ENCODE results near the gene GAGE1.
"Not testable (repeated sequence)": the region's sequence is repeated elsewhere in the genome, so short reads cannot be mapped to it uniquely, and the experiment has no call there.

The GAGE1 gene, protein sequence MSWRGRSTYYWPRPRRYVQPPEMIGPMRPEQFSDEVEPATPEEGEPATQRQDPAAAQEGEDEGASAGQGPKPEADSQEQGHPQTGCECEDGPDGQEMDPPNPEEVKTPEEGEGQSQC

DNA sequence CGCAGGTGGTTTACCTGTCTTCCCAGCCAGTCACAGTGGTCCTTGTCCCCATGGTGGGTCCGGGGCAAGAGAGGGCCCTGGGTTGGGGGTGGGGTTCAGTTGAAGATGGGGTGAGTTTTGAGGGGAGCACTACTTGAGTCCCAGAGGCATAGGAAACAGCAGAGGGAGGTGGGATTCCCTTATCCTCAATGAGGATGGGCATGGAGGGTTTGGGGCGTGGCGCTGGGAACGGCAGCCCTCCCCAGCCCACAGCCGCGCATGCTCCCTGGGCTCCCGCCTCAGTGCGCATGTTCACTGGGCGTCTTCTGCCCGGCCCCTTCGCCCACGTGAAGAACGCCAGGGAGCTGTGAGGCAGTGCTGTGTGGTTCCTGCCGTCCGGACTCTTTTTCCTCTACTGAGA is at the start of gene GAGE1:
TSS of gene GAGE1 (plus strand) at position 301 of the 400 bp plus-strand sequence. CDS start 1,155 bp downstream, outside the sequence.
- not testable (repeated sequence) for DNase-seq

DNA sequence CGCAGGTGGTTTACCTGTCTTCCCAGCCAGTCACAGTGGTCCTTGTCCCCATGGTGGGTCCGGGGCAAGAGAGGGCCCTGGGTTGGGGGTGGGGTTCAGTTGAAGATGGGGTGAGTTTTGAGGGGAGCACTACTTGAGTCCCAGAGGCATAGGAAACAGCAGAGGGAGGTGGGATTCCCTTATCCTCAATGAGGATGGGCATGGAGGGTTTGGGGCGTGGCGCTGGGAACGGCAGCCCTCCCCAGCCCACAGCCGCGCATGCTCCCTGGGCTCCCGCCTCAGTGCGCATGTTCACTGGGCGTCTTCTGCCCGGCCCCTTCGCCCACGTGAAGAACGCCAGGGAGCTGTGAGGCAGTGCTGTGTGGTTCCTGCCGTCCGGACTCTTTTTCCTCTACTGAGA is 47.8 kb upstream of the GAGE1 start, which contains the start of gene GAGE12E:
TSS of gene GAGE12E (plus strand) at position 301 of the 400 bp plus-strand sequence. CDS start 1,155 bp downstream, outside the sequence.
- not testable (repeated sequence) for DNase-seq

DNA sequence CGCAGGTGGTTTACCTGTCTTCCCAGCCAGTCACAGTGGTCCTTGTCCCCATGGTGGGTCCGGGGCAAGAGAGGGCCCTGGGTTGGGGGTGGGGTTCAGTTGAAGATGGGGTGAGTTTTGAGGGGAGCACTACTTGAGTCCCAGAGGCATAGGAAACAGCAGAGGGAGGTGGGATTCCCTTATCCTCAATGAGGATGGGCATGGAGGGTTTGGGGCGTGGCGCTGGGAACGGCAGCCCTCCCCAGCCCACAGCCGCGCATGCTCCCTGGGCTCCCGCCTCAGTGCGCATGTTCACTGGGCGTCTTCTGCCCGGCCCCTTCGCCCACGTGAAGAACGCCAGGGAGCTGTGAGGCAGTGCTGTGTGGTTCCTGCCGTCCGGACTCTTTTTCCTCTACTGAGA is 38.3 kb upstream of the GAGE1 start, which contains the start of gene GAGE12F:
TSS of gene GAGE12F (plus strand) at position 301 of the 400 bp plus-strand sequence. CDS start 1,155 bp downstream, outside the sequence.
- not testable (repeated sequence) for DNase-seq

DNA sequence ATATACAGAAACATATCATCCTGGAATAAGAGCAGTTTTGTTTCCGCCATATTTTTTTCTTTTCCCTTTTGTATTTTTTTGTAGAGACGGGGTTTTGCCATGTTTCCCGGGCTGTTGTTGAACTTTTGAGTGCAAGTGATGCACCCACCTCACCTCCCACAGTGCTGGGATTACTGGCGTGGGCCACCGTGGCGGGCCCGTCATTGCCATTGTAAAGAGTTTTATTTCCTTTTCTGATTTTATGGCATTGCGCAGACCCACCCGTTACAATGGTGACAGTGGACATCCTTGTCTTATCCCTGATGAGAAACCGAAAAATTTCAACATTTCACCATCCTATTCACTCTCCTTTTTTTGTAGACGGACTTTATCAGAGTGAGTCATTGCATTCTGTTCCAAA is 30.1 kb upstream of the GAGE1 start:
- DNase-seq = not testable (repeated sequence)

DNA sequence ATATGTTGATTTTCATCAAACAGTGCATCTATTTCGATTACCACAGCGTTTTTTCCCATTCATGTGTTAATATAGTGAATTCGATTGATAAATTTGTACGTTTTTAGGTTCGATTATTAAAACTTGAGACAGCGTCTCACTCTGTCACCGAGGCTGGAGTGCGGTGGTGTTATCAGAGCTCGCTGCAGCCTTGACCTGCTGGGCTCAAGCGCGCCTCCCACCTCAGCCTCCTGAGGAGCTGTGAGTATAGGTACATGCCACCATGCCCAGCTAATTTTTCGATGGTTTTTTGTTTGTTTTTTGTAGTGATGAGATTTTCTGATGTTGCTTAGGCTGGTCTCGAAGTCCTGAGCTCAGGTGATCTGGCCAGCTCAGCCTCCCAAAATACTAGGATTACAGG is 29.7 kb upstream of the GAGE1 start:
- not testable (repeated sequence) for DNase-seq

DNA sequence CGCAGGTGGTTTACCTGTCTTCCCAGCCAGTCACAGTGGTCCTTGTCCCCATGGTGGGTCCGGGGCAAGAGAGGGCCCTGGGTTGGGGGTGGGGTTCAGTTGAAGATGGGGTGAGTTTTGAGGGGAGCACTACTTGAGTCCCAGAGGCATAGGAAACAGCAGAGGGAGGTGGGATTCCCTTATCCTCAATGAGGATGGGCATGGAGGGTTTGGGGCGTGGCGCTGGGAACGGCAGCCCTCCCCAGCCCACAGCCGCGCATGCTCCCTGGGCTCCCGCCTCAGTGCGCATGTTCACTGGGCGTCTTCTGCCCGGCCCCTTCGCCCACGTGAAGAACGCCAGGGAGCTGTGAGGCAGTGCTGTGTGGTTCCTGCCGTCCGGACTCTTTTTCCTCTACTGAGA is 28.7 kb upstream of the GAGE1 start, which contains the start of gene GAGE12G:
TSS of gene GAGE12G (plus strand) at position 301 of the 400 bp plus-strand sequence. CDS start 1,155 bp downstream, outside the sequence.
- not testable (repeated sequence) for DNase-seq

DNA sequence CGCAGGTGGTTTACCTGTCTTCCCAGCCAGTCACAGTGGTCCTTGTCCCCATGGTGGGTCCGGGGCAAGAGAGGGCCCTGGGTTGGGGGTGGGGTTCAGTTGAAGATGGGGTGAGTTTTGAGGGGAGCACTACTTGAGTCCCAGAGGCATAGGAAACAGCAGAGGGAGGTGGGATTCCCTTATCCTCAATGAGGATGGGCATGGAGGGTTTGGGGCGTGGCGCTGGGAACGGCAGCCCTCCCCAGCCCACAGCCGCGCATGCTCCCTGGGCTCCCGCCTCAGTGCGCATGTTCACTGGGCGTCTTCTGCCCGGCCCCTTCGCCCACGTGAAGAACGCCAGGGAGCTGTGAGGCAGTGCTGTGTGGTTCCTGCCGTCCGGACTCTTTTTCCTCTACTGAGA is 19.2 kb upstream of the GAGE1 start, which contains the start of gene GAGE12H:
TSS of gene GAGE12H (plus strand) at position 301 of the 400 bp plus-strand sequence. CDS start 1,155 bp downstream, outside the sequence.
- DNase-seq = not testable (repeated sequence)

DNA sequence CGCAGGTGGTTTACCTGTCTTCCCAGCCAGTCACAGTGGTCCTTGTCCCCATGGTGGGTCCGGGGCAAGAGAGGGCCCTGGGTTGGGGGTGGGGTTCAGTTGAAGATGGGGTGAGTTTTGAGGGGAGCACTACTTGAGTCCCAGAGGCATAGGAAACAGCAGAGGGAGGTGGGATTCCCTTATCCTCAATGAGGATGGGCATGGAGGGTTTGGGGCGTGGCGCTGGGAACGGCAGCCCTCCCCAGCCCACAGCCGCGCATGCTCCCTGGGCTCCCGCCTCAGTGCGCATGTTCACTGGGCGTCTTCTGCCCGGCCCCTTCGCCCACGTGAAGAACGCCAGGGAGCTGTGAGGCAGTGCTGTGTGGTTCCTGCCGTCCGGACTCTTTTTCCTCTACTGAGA is 9.6 kb upstream of the GAGE1 start, which contains the start of gene GAGE2A:
TSS of gene GAGE2A (plus strand) at position 301 of the 400 bp plus-strand sequence. CDS start 1,155 bp downstream, outside the sequence.
- not testable (repeated sequence) for DNase-seq

DNA sequence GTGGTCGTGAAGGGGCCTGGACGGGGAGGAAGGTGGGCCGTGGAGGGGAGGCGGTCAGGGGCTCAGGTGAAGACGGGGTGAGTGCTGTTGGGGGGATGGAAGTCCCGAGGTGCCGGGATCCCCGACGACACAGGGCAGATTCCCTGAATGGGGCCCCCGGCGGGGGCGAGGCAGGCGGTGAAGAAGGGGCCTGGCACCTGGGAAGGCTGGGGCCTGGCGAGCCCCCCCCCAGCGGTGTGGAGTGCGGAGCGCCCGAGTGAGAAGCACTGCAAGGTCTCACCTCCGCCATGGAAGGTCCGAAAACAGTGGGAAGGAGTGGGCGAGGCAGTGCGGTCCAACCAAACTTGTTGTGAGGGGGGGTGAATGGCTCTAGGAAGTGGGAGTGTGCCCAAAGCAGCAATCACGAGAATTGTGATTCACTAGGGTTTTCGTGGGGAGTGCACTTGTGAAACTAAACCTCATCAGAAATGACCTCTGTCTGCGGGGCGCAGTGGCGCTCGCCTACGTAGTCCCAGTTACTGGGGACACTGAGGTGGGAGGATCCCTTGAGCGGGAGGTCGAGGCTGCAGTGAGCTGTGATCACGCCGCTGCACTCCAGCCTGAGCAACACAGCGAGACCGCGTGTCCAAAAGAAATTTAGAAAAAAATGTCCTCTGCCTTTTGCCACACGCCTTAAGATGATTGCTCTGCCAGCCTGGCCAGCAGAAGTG is 8.9 kb upstream of the GAGE1 start:
- not testable (repeated sequence) for DNase-seq

DNA sequence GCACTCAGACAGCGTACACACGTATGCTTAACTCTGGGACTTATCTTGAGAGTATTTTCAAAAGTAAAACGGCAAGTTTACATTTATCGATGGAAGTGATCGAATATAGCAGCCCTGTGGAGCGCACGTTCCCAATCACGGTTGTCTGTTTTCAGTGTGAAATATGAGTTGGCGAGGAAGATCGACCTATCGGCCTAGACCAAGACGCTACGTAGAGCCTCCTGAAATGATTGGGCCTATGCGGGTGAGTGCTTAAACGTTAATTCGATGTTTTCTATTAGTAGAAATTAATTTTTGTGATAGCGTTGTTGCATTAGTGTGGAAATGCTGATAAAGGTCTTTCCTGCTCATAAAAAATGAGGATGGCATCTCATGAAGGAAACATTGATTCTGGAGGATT is 8.3 kb upstream of the GAGE1 start:
- DNase-seq = not testable (repeated sequence)

DNA sequence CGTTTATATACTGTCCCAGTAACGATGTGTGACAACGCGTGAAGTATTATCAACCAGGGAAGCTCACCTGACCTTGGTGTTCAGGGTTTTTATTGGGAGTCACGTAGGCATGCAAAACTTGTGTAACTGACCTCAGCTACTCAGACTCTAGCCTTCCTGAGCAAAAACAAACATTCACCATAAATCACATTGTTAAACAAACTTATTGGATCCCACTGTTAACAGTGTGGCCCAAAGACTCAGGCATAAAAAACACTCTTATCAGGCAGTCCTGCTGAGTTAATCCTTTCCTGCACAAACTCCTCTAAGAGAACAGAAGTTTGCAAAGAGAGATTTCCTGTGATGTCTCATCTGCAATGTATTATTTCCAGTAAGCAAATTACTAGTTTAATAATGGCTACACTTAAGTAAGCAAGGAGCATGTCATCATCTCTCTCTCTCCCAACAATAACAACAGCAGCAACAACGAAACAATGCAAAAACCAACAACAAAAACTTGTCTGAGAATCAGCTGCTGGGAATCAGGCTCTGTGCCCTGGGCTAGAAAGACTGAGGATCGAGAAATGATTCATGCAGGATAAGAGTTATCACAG is 12.0 kb downstream of the GAGE1 start:
- no peak for DNase-seq

DNA sequence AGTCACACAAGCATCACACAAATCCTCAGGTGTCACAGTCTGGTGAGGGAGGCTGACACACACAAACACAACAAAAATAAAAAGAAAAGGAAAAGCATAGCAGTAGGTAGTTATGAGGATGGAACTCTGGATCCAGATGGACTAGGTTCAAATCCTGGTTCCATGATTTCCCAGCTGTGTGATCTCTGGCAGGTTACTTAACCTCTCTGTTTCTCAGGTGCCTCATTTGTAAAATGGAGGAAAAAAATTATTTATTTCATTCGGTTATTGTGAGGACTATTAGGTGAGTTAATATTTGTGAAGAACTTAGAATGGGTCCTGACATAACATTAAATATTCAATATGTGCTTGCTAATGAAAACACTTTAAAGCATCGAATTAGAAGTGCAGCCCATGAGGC is 19.8 kb downstream of the GAGE1 start:
- DNase-seq = no peak

DNA sequence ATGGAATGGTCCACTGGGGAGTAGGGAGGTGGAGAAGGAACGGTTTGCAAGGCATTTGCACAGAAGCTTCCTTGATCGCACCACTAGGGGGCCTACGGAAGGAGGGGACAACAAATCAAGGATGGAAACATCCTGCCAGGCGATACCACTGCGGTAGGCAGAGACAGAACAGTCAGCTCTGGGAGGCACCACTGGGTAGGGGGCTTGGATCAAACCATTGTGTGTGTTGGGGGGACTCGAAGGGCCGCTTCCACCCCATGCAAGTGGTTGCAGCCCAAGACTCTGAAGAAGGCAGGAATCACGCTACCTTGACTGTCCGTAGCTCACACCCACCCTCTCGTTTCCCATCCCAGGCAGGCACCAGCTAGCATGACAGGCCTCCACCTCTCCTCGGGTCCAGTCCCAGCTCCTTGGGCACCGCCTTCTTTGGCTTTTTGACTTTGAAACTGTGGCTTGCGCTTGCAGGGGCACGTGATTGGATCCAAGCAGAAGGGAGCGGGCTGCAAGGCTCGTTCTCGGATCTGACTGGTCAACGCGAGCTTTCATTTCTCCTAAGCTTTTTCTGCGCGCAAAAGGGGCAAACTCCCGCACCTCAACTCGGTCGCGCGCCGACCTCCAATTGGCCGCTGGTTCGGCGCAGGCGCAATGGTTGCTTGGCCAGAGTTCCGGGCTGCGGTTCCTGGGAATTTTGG is 28.4 kb downstream of the GAGE1 start:
- DNase-seq = no peak

DNA sequence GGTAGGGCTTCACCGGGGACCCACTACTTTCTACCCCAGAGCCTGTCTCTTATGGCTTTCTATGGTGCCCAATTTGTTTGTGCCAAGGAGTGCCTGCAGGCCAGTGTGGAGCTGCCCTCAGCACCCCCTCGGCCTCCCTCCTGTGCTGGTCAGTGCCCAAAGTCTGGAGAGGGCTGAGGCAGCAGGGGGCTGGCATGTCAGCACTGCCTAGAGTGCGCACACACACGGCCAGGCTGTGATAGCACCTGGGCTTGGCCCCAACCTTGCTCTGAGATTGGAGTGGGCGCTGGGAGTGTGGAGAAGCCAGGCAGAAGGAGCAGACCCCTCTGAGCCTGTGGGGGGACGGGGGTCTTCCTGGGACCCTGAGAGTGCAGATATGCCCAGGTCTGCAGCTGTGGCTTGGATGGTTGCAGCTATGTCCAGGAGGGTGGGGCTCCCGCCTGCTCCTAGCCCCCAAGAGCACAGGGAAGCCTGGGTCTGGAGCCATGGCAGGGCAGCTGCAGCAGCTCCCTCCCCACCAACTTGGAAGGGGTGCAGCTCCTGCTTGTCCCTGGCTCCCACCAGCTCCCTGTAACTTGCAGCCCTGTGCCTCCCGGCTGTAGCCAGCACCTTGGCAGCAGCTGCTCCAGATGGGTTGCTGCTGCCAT is 46.3 kb downstream of the GAGE1 start:
- DNase-seq = no peak

DNA sequence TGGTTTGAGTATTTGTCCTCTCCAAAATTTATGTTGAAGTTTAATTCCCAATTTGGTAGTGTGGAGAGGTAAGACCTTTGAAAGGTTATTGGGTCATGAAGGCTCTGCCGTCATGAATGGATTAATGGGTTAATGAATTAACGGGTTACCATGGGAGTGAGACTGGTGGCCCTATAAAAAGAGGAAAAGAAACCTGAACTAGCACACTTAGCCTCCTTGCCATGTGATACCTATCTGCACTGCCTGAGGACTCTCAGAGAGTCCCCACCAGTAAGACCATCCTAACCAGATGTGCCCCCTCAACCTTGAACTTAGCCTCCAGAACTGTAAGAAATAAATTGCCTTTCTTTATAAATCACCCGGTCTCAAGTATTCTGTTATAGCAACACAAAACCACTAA is 57.7 kb downstream of the GAGE1 start:
- DNase-seq = no peak

All from NK-92 treated with Interleukin-12 subunit alpha and Interleukin-12 subunit beta, amount 100 ng/mL, for 24 hours (cell line).